WTC11 (cell line): ENCODE results near the gene LDLRAD4. TPM values are rescaled to one million over a fixed set of nuclear protein-coding genes. Genes with fewer than 3 reads are reported as not detected.

Experiments
- ATAC-seq: fragments of 200-7000 bp; cut with Tn5 transposase; 2 replicates; pipeline ENCODE4 v1.10.0; 2021; ENCODE audit warnings: mild to moderate bottlenecking, moderate library complexity
- CTCF ChIA-PET: fragments of 300-600 bp; sonication (Branson Sonifier 250); formaldehyde crosslinking; loops from one replicate; lab custom pipeline; 2021; ENCODE audit warnings: antibody characterized with exemption; lab: Charles Lee
- POLR2A ChIA-PET: fragments of 350-600 bp; sonication (Branson Sonifier 250); formaldehyde crosslinking; loops from one replicate; lab custom pipeline; 2021; ENCODE audit warnings: antibody characterized with exemption; lab: Charles Lee
- DNase-seq: peaks from one replicate; pipeline ENCODE4 v3.0.0; 2021; ENCODE audit warnings: low spot score
- H3K27ac Mint-ChIP-seq: 2 replicates; pipeline ENCODE4 v1.8.0; 2021; ENCODE audit warnings: mixed read lengths
- H3K27me3 Mint-ChIP-seq: 2 replicates; pipeline ENCODE4 v1.8.0; 2021; ENCODE audit warnings: low read depth, mild to moderate bottlenecking, moderate library complexity, mixed read lengths
- H3K36me3 Mint-ChIP-seq: 2 replicates; pipeline ENCODE4 v1.8.0; 2021; ENCODE audit warnings: mixed read lengths
- H3K4me1 Mint-ChIP-seq: 2 replicates; pipeline ENCODE4 v1.8.0; 2022; ENCODE audit warnings: mixed read lengths
- H3K4me3 Mint-ChIP-seq: 2 replicates; pipeline ENCODE4 v1.8.0; 2021; ENCODE audit warnings: mild to moderate bottlenecking, moderate library complexity, mixed read lengths
- H3K9me3 Mint-ChIP-seq: 2 replicates; pipeline ENCODE4 v1.8.0; 2021; ENCODE audit warnings: mixed read lengths
- CREB1 ChIP-seq: sonication (generic); formaldehyde crosslinking; IDR thresholded peaks from 2 replicates; pipeline ENCODE4 v1.8.0; 2023; ENCODE audit warnings: mild to moderate bottlenecking, missing genetic modification reagents
- ERG ChIP-seq: fragments of 250-450 bp; sonication (Bioruptor Pico); IDR thresholded peaks from 2 replicates; pipeline ENCODE4 v1.8.0; 2021; ENCODE audit warnings: mild to moderate bottlenecking
- FOXP4 ChIP-seq: sonication (generic); formaldehyde crosslinking; IDR thresholded peaks from 2 replicates; pipeline ENCODE4 v1.8.0; 2022; ENCODE audit warnings: mild to moderate bottlenecking, missing genetic modification reagents
- GTF2I ChIP-seq: fragments of 250-450 bp; sonication (Bioruptor Pico); conservative IDR thresholded peaks from 2 replicates; pipeline ENCODE4 v1.4.0; 2021; ENCODE audit warnings: mild to moderate bottlenecking
- MXD4 ChIP-seq: fragments of 250-450 bp; sonication (Bioruptor Pico); IDR thresholded peaks from 2 replicates; pipeline ENCODE4 v1.8.0; 2021; ENCODE audit warnings: mild to moderate bottlenecking, moderate library complexity, borderline replicate concordance
- MYBL2 ChIP-seq: sonication (generic); formaldehyde crosslinking; IDR thresholded peaks from 2 replicates; pipeline ENCODE4 v1.8.1; 2023; ENCODE audit warnings: mild to moderate bottlenecking, moderate library complexity, missing genetic modification reagents
- PRRX2 ChIP-seq: fragments of 250-450 bp; sonication (Bioruptor Pico); IDR thresholded peaks from 2 replicates; pipeline ENCODE4 v1.8.0; 2021; ENCODE audit warnings: mild to moderate bottlenecking
- SOX15 ChIP-seq: fragments of 250-450 bp; sonication (Bioruptor Pico); IDR thresholded peaks from 2 replicates; pipeline ENCODE4 v1.9.0; 2021; ENCODE audit warnings: mild to moderate bottlenecking
- TEAD1 ChIP-seq: sonication (generic); formaldehyde crosslinking; IDR thresholded peaks from 2 replicates; pipeline ENCODE4 v1.8.0; 2022; ENCODE audit warnings: mild to moderate bottlenecking, missing genetic modification reagents
- TP53 ChIP-seq: sonication (generic); formaldehyde crosslinking; IDR thresholded peaks from 2 replicates; pipeline ENCODE4 v1.8.1; 2023; ENCODE audit warnings: mild to moderate bottlenecking, missing genetic modification reagents
- ZNF138 ChIP-seq: sonication (generic); formaldehyde crosslinking; conservative IDR thresholded peaks from 2 replicates; pipeline ENCODE4 v1.8.1; 2022; ENCODE audit warnings: mild to moderate bottlenecking, moderate library complexity, missing genetic modification reagents
- ZNF416 ChIP-seq: fragments of 250-450 bp; sonication (Bioruptor Pico); IDR thresholded peaks from 2 replicates; pipeline ENCODE4 v1.9.0; 2021; ENCODE audit warnings: mild to moderate bottlenecking, inconsistent platforms
- ZNF425 ChIP-seq: fragments of 250-450 bp; sonication (Bioruptor Pico); conservative IDR thresholded peaks from 2 replicates; pipeline ENCODE4 v1.9.0; 2021; ENCODE audit warnings: mild to moderate bottlenecking
- ZNF532 ChIP-seq: fragments of 250-450 bp; sonication (Bioruptor Pico); IDR thresholded peaks from 2 replicates; pipeline ENCODE4 v1.9.0; 2021; ENCODE audit warnings: mild to moderate bottlenecking, borderline replicate concordance
- ZSCAN18 ChIP-seq: fragments of 250-450 bp; sonication (Bioruptor Pico); IDR thresholded peaks from 2 replicates; pipeline ENCODE4 v2.1.2; 2022; ENCODE audit warnings: mild to moderate bottlenecking, moderate library complexity
- total RNA-seq: library from RNA; stranded (reverse); gene quantifications from 3 replicates; pipeline ENCODE4 v1.2.3, GENCODE V29; 2021

The LDLRAD4 gene
- total RNA-seq, 1 experiment from 2014 or later, result 6.2 TPM

- TF ChIP-seq ERG, result no peak
- TF ChIP-seq, all 79 proteins: peak for 0
Measured at GRCh38 chr18:13447621-13448334, 229.2 kb downstream of the LDLRAD4 start (continued).

DNA sequence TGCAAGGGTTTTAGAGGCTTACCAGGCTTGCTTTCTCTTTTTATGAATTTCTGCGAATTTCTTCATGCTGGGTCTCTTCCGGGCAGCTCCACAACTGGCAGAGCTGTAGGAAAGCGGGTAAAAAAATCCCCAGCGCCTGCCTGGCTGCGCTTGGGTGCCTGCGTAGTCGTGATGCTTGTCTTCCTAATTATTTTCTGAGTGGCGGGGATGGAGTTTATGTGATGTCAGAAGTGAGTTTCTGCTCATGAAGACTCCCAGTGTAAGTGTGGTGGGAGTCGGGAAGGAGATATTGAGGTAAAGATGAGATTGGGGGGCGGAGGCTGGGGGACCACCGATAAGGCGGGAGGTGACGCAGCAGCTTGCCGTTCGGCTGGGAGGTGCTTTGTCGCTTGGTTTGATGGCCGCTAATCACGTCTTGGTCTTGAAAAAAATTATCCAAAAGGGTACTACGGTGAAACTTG is 229.8 kb downstream of the LDLRAD4 start:
- TF ChIP-seq ZSCAN18 (no peak), FOXP4 (CRISPR knock-in tag) (no peak), PRRX2 (CRISPR knock-in tag) (no peak), CREB1 (CRISPR knock-in tag) (no peak), MYBL2 (CRISPR knock-in tag) (no peak), TEAD1 (no peak), SOX15 (CRISPR knock-in tag) (no peak), ZNF138 (CRISPR knock-in tag) (no peak), MXD4 (CRISPR knock-in tag) (no peak)
- TF ChIP-seq, all 79 proteins: peak for 0
- no peaks in the 10 kb centered on the region for H3K9me3 Mint-ChIP-seq
- no peak for DNase-seq
- H3K4me1 Mint-ChIP-seq, result peaks cover 66% of the 10 kb centered on the region
- H3K27me3 Mint-ChIP-seq, result no peaks in the 10 kb centered on the region; the same call in 1 of the 2 replicates
- no peak for ATAC-seq
- peak overlapping the region; percentile 57 for H3K27ac Mint-ChIP-seq
- no peaks in the 10 kb centered on the region for H3K36me3 Mint-ChIP-seq
- ChIA-PET POLR2A (no interaction called here), CTCF (interaction anchor here (0.7 kb wide), 1 partner anchor 215 kb away, joined by 3 read pairs; no protein-coding TSS in a partner anchor)
- H3K4me3 Mint-ChIP-seq, result no peak overlapping the region

DNA sequence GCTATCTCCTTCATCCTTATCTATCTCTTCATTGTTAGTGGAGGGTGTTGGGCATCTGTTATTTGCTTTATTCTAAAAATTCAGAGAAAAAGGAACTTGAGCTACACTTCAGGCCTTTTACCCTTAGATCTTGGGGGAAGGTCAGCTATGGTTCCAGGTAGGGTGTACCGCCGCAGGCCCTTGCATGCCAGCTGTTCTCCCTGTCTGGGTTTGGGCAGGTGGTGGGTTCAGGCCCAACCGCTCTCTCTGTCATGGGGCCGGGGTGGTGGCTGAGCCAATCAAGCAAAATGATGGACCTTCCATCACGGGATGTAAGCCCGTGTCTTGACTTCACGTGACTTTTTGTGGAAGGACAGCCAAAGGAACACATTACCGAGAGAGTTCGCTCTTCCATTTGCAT is 231.1 kb downstream of the LDLRAD4 start:
- no peaks in the 10 kb centered on the region for H3K9me3 Mint-ChIP-seq
- H3K4me3 Mint-ChIP-seq, result no peak overlapping the region
- DNase-seq, result no peak
- no peaks in the 10 kb centered on the region; the same call in 1 of the 2 replicates for H3K27me3 Mint-ChIP-seq
- TF ChIP-seq GTF2I (CRISPR knock-in tag) (no peak), ZNF416 (CRISPR knock-in tag) (no peak), TP53 (CRISPR knock-in tag) (no peak), ZNF532 (CRISPR knock-in tag) (no peak), MYBL2 (CRISPR knock-in tag) (no peak), ZNF425 (no peak)
- ChIA-PET CTCF (no interaction called here), POLR2A (no interaction called here)
- H3K36me3 Mint-ChIP-seq, result no peaks in the 10 kb centered on the region
- H3K4me1 Mint-ChIP-seq, result peaks cover 74% of the 10 kb centered on the region
- ATAC-seq, result no peak
- H3K27ac Mint-ChIP-seq, result no peak overlapping the region
